Measurements from ENCODE around the gene PTPRG.

Gene PTPRG

DNA sequence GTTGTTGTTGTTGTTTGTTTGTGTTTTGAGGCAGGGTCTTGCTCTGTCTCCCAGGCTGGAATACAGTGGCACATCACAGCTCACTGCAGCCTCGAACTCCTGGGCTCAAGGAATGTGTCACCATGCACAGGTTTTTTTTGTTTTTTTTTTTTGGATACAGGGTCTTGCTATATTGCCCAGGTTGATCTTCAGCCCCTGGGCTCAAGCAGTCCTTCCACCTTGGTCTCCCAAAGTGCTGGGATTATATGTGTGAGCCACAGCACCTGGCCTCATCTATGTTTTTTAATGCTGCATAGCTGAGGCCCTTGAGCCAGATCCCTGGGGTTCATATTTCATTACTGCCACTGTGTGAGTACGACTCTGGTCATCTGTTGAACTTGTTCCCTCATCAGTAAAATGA lies 459.3 kb downstream of the PTPRG start:
- no peak overlapping the region for H3K9ac ChIP-seq (ENCODE audit: low read length)
- no peaks in the 10 kb centered on the region for H3K9me3 ChIP-seq (ENCODE audit: insufficient read depth, low read depth, low read length)
- no peak for DNase-seq
- no peak overlapping the region for H2AK5ac ChIP-seq (ENCODE audit: low read length)
- H3K14ac ChIP-seq (ENCODE audit: low read length): no peak overlapping the region
- no CpG with 5 or more reads among the region's 2 CpGs for WGBS (ENCODE audit: extremely low coverage, insufficient coverage, insufficient read length)
- no peaks in the 10 kb centered on the region for H3K36me3 ChIP-seq (ENCODE audit: control insufficient read depth in 1 of 2, insufficient read depth in 2 of 2, low read length in 2 of 2)
- no peaks in the 10 kb centered on the region for H3K4me1 ChIP-seq (ENCODE audit: control insufficient read depth in 1 of 2, insufficient read depth in 2 of 2, low read length in 2 of 2)
- no peak overlapping the region for H3K4me3 ChIP-seq (ENCODE audit: low read depth, low read length)
- no peak overlapping the region for H3K18ac ChIP-seq (ENCODE audit: low read length)
- no peak overlapping the region for H3K4ac ChIP-seq (ENCODE audit: low read depth, low read length)
- H4K12ac ChIP-seq (ENCODE audit: low read depth, low read length): no peak overlapping the region
- no peak overlapping the region for H2AFZ ChIP-seq (ENCODE audit: insufficient read depth, low read length, poor library complexity)
- H2BK12ac ChIP-seq (ENCODE audit: low read length): no peak overlapping the region
- no peak overlapping the region for H3K4me2 ChIP-seq (ENCODE audit: low read length)
- no peak overlapping the region for H2BK5ac ChIP-seq (ENCODE audit: low read depth, low read length, poor library complexity)
- H3K27me3 ChIP-seq (ENCODE audit: insufficient read depth, low read length): no peaks in the 10 kb centered on the region
- H4K91ac ChIP-seq (ENCODE audit: low read depth, low read length): no peak overlapping the region
- H3K23ac ChIP-seq (ENCODE audit: low read length): no peak overlapping the region
- H2BK120ac ChIP-seq (ENCODE audit: insufficient read depth, low read length, poor library complexity): no peak overlapping the region
- H3K79me1 ChIP-seq (ENCODE audit: low read length): no peaks in the 10 kb centered on the region
- no peak overlapping the region for H4K8ac ChIP-seq (ENCODE audit: low read depth, low read length)
- H3K79me2 ChIP-seq (ENCODE audit: control insufficient read depth, insufficient read depth, low read length, poor library complexity): no peaks in the 10 kb centered on the region
- no peak overlapping the region for H3K27ac ChIP-seq (ENCODE audit: low read depth, low read length)

DNA sequence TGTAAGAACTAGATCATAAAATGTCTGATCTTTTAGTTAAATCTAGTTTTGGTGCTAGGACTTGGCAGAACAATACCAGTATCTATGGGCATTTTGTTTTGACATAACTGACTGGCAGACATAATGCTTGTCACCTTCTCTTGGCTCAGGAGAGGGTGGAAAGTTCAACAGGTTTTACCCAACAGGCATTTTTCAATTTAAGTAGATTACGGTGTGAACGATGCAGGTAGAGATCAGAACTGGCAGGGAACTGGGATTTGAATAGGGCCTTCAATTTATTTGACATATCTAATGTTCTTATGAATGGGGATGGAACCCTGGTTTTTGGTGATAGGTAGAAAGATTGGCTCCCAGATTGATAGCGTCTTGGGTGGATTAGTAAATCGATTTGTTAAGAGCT lies 460.9 kb downstream of the PTPRG start:
- DNase-seq: no peak
- no CpG with 5 or more reads among the region's 4 CpGs for WGBS (ENCODE audit: extremely low coverage, insufficient coverage, insufficient read length)

DNA sequence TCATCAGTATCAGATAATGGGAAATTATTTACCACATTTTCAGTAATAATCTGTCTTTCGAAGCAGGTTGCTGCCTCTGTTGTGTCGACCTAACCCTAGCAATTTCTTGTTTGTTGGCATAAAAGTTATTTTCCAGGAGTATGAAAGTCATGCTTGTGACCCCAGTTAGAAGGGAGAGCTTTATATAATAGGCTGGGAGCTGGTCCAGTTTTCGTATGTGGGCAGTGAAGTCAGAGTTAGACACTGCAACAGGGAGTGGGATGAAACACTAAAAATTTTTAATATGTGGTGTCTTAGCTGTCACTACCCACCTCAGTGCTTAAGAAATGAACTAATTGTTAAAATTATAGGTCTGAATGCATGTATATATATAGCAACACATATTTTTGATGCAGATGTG lies 463.5 kb downstream of the PTPRG start:
- Histone ChIP-seq H3K9me3 (ENCODE audit: insufficient read depth, low read depth, low read length) (no peaks in the 10 kb centered on the region), H3K4me2 (ENCODE audit: low read length) (no peak overlapping the region), H4K91ac (ENCODE audit: low read depth, low read length) (no peak overlapping the region), H3K14ac (ENCODE audit: low read length) (no peak overlapping the region), H3K36me3 (ENCODE audit: control insufficient read depth in 1 of 2, insufficient read depth in 2 of 2, low read length in 2 of 2) (no peaks in the 10 kb centered on the region), H2BK120ac (ENCODE audit: insufficient read depth, low read length, poor library complexity) (no peak overlapping the region), H3K79me1 (ENCODE audit: low read length) (no peaks in the 10 kb centered on the region), H3K23ac (ENCODE audit: low read length) (no peak overlapping the region), H2BK12ac (ENCODE audit: low read length) (no peak overlapping the region), H3K4ac (ENCODE audit: low read depth, low read length) (no peak overlapping the region), H4K12ac (ENCODE audit: low read depth, low read length) (no peak overlapping the region), H3K4me1 (ENCODE audit: control insufficient read depth in 1 of 2, insufficient read depth in 2 of 2, low read length in 2 of 2) (no peaks in the 10 kb centered on the region), H3K4me3 (ENCODE audit: low read depth, low read length) (no peak overlapping the region), H3K9ac (ENCODE audit: low read length) (no peak overlapping the region), H4K8ac (ENCODE audit: low read depth, low read length) (no peak overlapping the region), H3K79me2 (ENCODE audit: control insufficient read depth, insufficient read depth, low read length, poor library complexity) (no peaks in the 10 kb centered on the region), H2AFZ (ENCODE audit: insufficient read depth, low read length, poor library complexity) (no peak overlapping the region), H2BK5ac (ENCODE audit: low read depth, low read length, poor library complexity) (no peak overlapping the region), H3K18ac (ENCODE audit: low read length) (no peak overlapping the region), H3K27ac (ENCODE audit: low read depth, low read length) (no peak overlapping the region), H2AK5ac (ENCODE audit: low read length) (no peak overlapping the region), H3K27me3 (ENCODE audit: insufficient read depth, low read length) (no peaks in the 10 kb centered on the region)
- WGBS (ENCODE audit: extremely low coverage, insufficient coverage, insufficient read length): no CpG with 5 or more reads among the region's 3 CpGs
- DNase-seq: no peak

More for the DNA sequence above, 460.9 kb downstream of the PTPRG start:
- H3K36me3 ChIP-seq (ENCODE audit: control insufficient read depth in 1 of 2, insufficient read depth in 2 of 2, low read length in 2 of 2): no peaks in the 10 kb centered on the region
- H3K79me1 ChIP-seq (ENCODE audit: low read length): no peaks in the 10 kb centered on the region
- no peak overlapping the region for H3K23ac ChIP-seq (ENCODE audit: low read length)
- H2BK12ac ChIP-seq (ENCODE audit: low read length): no peak overlapping the region
- H2BK5ac ChIP-seq (ENCODE audit: low read depth, low read length, poor library complexity): no peak overlapping the region
- H3K27ac ChIP-seq (ENCODE audit: low read depth, low read length): no peak overlapping the region
- H3K18ac ChIP-seq (ENCODE audit: low read length): no peak overlapping the region
- H2BK120ac ChIP-seq (ENCODE audit: insufficient read depth, low read length, poor library complexity): no peak overlapping the region
- no peak overlapping the region for H2AK5ac ChIP-seq (ENCODE audit: low read length)
- H4K8ac ChIP-seq (ENCODE audit: low read depth, low read length): no peak overlapping the region
- H3K4ac ChIP-seq (ENCODE audit: low read depth, low read length): no peak overlapping the region
- H2AFZ ChIP-seq (ENCODE audit: insufficient read depth, low read length, poor library complexity): no peak overlapping the region
- no peak overlapping the region for H4K91ac ChIP-seq (ENCODE audit: low read depth, low read length)
- no peaks in the 10 kb centered on the region for H3K27me3 ChIP-seq (ENCODE audit: insufficient read depth, low read length)
- H3K9me3 ChIP-seq (ENCODE audit: insufficient read depth, low read depth, low read length): no peaks in the 10 kb centered on the region
- H3K4me2 ChIP-seq (ENCODE audit: low read length): no peak overlapping the region
- no peak overlapping the region for H3K14ac ChIP-seq (ENCODE audit: low read length)
- H3K4me1 ChIP-seq (ENCODE audit: control insufficient read depth in 1 of 2, insufficient read depth in 2 of 2, low read length in 2 of 2): no peaks in the 10 kb centered on the region
- no peak overlapping the region for H4K12ac ChIP-seq (ENCODE audit: low read depth, low read length)
- no peak overlapping the region for H3K9ac ChIP-seq (ENCODE audit: low read length)
- no peaks in the 10 kb centered on the region for H3K79me2 ChIP-seq (ENCODE audit: control insufficient read depth, insufficient read depth, low read length, poor library complexity)
- no peak overlapping the region for H3K4me3 ChIP-seq (ENCODE audit: low read depth, low read length)

DNA sequence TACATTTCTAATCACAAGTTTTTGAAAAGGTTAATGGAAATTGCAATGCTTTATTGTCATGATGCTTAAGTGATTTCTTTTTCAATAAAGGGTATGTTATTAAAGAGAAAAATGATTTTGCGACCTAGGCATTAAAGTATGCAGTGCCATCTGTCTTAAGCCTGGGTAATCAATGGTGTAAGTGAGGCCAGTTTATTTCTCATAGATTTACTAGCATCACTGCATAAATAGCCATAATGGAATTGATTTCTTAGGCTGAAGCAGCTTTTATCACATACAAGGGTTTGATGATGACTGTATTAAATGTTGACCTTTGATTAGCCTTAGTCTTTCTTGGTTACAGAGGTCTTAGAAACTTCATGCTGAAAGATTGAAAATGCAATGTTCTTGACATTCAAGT lies 464.5 kb downstream of the PTPRG start:
- DNase-seq: no peak
- H4K91ac ChIP-seq (ENCODE audit: low read depth, low read length): no peak overlapping the region
- WGBS (ENCODE audit: extremely low coverage, insufficient coverage, insufficient read length): no CpG with 5 or more reads among the region's 1 CpG
- no peaks in the 10 kb centered on the region for H3K4me1 ChIP-seq (ENCODE audit: control insufficient read depth in 1 of 2, insufficient read depth in 2 of 2, low read length in 2 of 2)
- H3K14ac ChIP-seq (ENCODE audit: low read length): no peak overlapping the region
- H4K8ac ChIP-seq (ENCODE audit: low read depth, low read length): no peak overlapping the region
- H3K79me2 ChIP-seq (ENCODE audit: control insufficient read depth, insufficient read depth, low read length, poor library complexity): no peaks in the 10 kb centered on the region
- H3K4ac ChIP-seq (ENCODE audit: low read depth, low read length): no peak overlapping the region
- H3K27me3 ChIP-seq (ENCODE audit: insufficient read depth, low read length): no peaks in the 10 kb centered on the region
- no peak overlapping the region for H3K18ac ChIP-seq (ENCODE audit: low read length)
- H3K79me1 ChIP-seq (ENCODE audit: low read length): no peaks in the 10 kb centered on the region
- no peak overlapping the region for H2BK12ac ChIP-seq (ENCODE audit: low read length)
- no peak overlapping the region for H3K4me3 ChIP-seq (ENCODE audit: low read depth, low read length)
- no peak overlapping the region for H2AFZ ChIP-seq (ENCODE audit: insufficient read depth, low read length, poor library complexity)
- H3K4me2 ChIP-seq (ENCODE audit: low read length): no peak overlapping the region
- H3K23ac ChIP-seq (ENCODE audit: low read length): no peak overlapping the region
- no peak overlapping the region for H4K12ac ChIP-seq (ENCODE audit: low read depth, low read length)
- no peak overlapping the region for H2BK120ac ChIP-seq (ENCODE audit: insufficient read depth, low read length, poor library complexity)
- H2BK5ac ChIP-seq (ENCODE audit: low read depth, low read length, poor library complexity): no peak overlapping the region
- no peak overlapping the region for H3K27ac ChIP-seq (ENCODE audit: low read depth, low read length)
- no peaks in the 10 kb centered on the region for H3K9me3 ChIP-seq (ENCODE audit: insufficient read depth, low read depth, low read length)
- H3K9ac ChIP-seq (ENCODE audit: low read length): no peak overlapping the region
- no peak overlapping the region for H2AK5ac ChIP-seq (ENCODE audit: low read length)
- no peaks in the 10 kb centered on the region for H3K36me3 ChIP-seq (ENCODE audit: control insufficient read depth in 1 of 2, insufficient read depth in 2 of 2, low read length in 2 of 2)
